Measurements from ENCODE around the gene CHIA. TPM values are rescaled to one million over a fixed set of nuclear protein-coding genes. Genes with fewer than 3 reads are reported as not detected.
"Not testable (repeated sequence)": the region's sequence is repeated elsewhere in the genome, so short reads cannot be mapped to it uniquely, and the experiment has no call there.

CHIA gene
- total RNA-seq, 2 donors from 2014 or later, result not detected

GRCh38 chr1:111318523-111318922 lies 27.9 kb downstream of the CHIA start:
- H3K9me3 ChIP-seq, result no peaks in the 10 kb centered on the region
- intact Hi-C loops (cut with DNase I), result no loop called here
- 62 to 74% methylated on average over 3 of the region's 3 CpGs for WGBS, 2 donors
- H3K36me3 ChIP-seq (replicated peaks in 1 of 2; ENCODE audit: insufficient read depth in 1 of 2, low read depth in 2 of 2), result no peaks in the 10 kb centered on the region
- TF ChIP-seq POLR2A (IDR thresholded peaks at IDR 0.05) (no peak), CTCF (IDR thresholded peaks at IDR 0.05) (no peak)
- ATAC-seq (no peak), DNase-seq (no peak)
- H3K27ac ChIP-seq, result no peak overlapping the region
- H3K27me3 ChIP-seq, result no peaks in the 10 kb centered on the region
- H3K4me1 ChIP-seq, result no peaks in the 10 kb centered on the region
- H3K4me3 ChIP-seq, result no peak overlapping the region

- WGBS, 2 donors, result 72 to 87% methylated on average over 12 of the region's 12 CpGs
- TF ChIP-seq CTCF (IDR thresholded peaks at IDR 0.05) (no peak), POLR2A (IDR thresholded peaks at IDR 0.05) (no peak)
- no peak for ATAC-seq
- Histone ChIP-seq H3K9me3 (no peaks in the 10 kb centered on the region), H3K27ac (no peak overlapping the region), H3K4me1 (no peaks in the 10 kb centered on the region), H3K36me3 (replicated peaks in 1 of 2; ENCODE audit: insufficient read depth in 1 of 2, low read depth in 2 of 2) (no peaks in the 10 kb centered on the region), H3K4me3 (no peak overlapping the region), H3K27me3 (no peaks in the 10 kb centered on the region)
- intact Hi-C loops (cut with DNase I), result no loop called here
- DNase-seq, result no peak
Measured at GRCh38 chr1:111320066-111320879, 29.6 kb downstream of the CHIA start.

GRCh38 chr1:111323231-111323630 lies 32.6 kb downstream of the CHIA start:
- no peaks in the 10 kb centered on the region for H3K4me1 ChIP-seq
- no peaks in the 10 kb centered on the region for H3K9me3 ChIP-seq
- 64 to 82% methylated on average over 1 of the region's 1 CpG for WGBS, 2 donors
- H3K36me3 ChIP-seq (replicated peaks in 1 of 2; ENCODE audit: insufficient read depth in 1 of 2, low read depth in 2 of 2), result no peaks in the 10 kb centered on the region
- H3K4me3 ChIP-seq, result no peak overlapping the region
- no peak overlapping the region for H3K27ac ChIP-seq
- H3K27me3 ChIP-seq, result no peaks in the 10 kb centered on the region
- intact Hi-C loops (cut with DNase I), result no loop called here
- ATAC-seq (no peak), DNase-seq (no peak)
- TF ChIP-seq CTCF (IDR thresholded peaks at IDR 0.05) (no peak), POLR2A (IDR thresholded peaks at IDR 0.05) (no peak)

GRCh38 chr1:111332190-111332589 lies 41.5 kb downstream of the CHIA start:
- no peak for DNase-seq
- H3K36me3 ChIP-seq (replicated peaks in 1 of 2; ENCODE audit: insufficient read depth in 1 of 2, low read depth in 2 of 2), result no peaks in the 10 kb centered on the region
- no peaks in the 10 kb centered on the region for H3K4me1 ChIP-seq
- ATAC-seq, result no peak
- H3K4me3 ChIP-seq, result no peak overlapping the region
- H3K9me3 ChIP-seq, result no peaks in the 10 kb centered on the region
- intact Hi-C loops (cut with DNase I), result no loop called here
- TF ChIP-seq CTCF (IDR thresholded peaks at IDR 0.05), result no peak
- TF ChIP-seq POLR2A (IDR thresholded peaks at IDR 0.05), result no peak
- H3K27ac ChIP-seq, result no peak overlapping the region
- WGBS, 2 donors, result 93% methylated on average over 1 of the region's 1 CpG; no CpG with 5 or more reads in 1 of the 2 donors
- H3K27me3 ChIP-seq, result no peaks in the 10 kb centered on the region

GRCh38 chr1:111334169-111334568 lies 43.5 kb downstream of the CHIA start:
- no peaks in the 10 kb centered on the region for H3K27me3 ChIP-seq
- no peak overlapping the region for H3K27ac ChIP-seq
- no peaks in the 10 kb centered on the region for H3K9me3 ChIP-seq
- TF ChIP-seq CTCF (IDR thresholded peaks at IDR 0.05) (peak in 6 of 7 experiments; percentile 15 to 51 (median 46)), POLR2A (IDR thresholded peaks at IDR 0.05) (no peak)
- ATAC-seq, result no peak
- no peaks in the 10 kb centered on the region for H3K4me1 ChIP-seq
- intact Hi-C loops (cut with DNase I), result no loop called here
- no peak overlapping the region for H3K4me3 ChIP-seq
- WGBS, 2 donors, result 32 to 35% methylated on average over 2 of the region's 2 CpGs
- peak in 2 of 4 donors; percentile 25 to 32 for DNase-seq
- no peaks in the 10 kb centered on the region for H3K36me3 ChIP-seq (replicated peaks in 1 of 2; ENCODE audit: insufficient read depth in 1 of 2, low read depth in 2 of 2)

- H3K27ac ChIP-seq; H3K9me3 ChIP-seq; intact Hi-C loops (cut with DNase I); DNase-seq; H3K36me3 ChIP-seq (replicated peaks in 1 of 2; ENCODE audit: insufficient read depth in 1 of 2, low read depth in 2 of 2); H3K4me1 ChIP-seq; ATAC-seq; H3K4me3 ChIP-seq; H3K27me3 ChIP-seq: not testable (repeated sequence)
- WGBS, 2 donors, result 78 to 81% methylated on average over 7 to 15 of the region's 15 CpGs
Measured at GRCh38 chr1:111335214-111335877, 44.7 kb downstream of the CHIA start.

- DNase-seq; H3K27me3 ChIP-seq; H3K36me3 ChIP-seq (replicated peaks in 1 of 2; ENCODE audit: insufficient read depth in 1 of 2, low read depth in 2 of 2); ATAC-seq; H3K4me3 ChIP-seq; H3K9me3 ChIP-seq; H3K4me1 ChIP-seq; H3K27ac ChIP-seq; intact Hi-C loops (cut with DNase I): not testable (repeated sequence)
- 73 to 79% methylated on average over 2 of the region's 2 CpGs for WGBS, 2 donors
Measured at GRCh38 chr1:111338849-111339248, 48.2 kb downstream of the CHIA start.
